Measurements from ENCODE around the gene SLC25A6. TPM values are rescaled to one million over a fixed set of nuclear protein-coding genes. Genes with fewer than 3 reads are reported as not detected.
A peak's percentile ranks its signal among the peaks of the same experiment; 100 is the strongest.
"Not testable (repeated sequence)": the region's sequence is repeated elsewhere in the genome, so short reads cannot be mapped to it uniquely, and the experiment has no call there.

The SLC25A6 gene
- total and polyA plus RNA-seq, 2 donors from 2014 or later: 357 to 654 TPM

GRCh38 chrX:1430451-1430850 is 38.5 kb upstream of the SLC25A6 start:
- Histone ChIP-seq H3K9me3 (ENCODE audit: control insufficient read depth in 2 of 3, insufficient read depth in 1 of 3, low read length in 3 of 3) (no peaks in the 10 kb centered on the region), H3K27me3 (ENCODE audit: control insufficient read depth, insufficient read depth, low read length) (no peaks in the 10 kb centered on the region), H3K36me3 (ENCODE audit: control insufficient read depth in 2 of 3, insufficient read depth in 3 of 3, low read length in 3 of 3) (peaks cover 0 to 16% (median 4%) of the 10 kb centered on the region in 3 donors), H3K4me1 (ENCODE audit: control insufficient read depth in 2 of 3, insufficient read depth in 2 of 3, low read depth in 1 of 3, low read length in 3 of 3) (no peaks in the 10 kb centered on the region), H3K4me3 (ENCODE audit: low read length in 3 of 3) (no peak overlapping the region), H3K9ac (ENCODE audit: low read length in 3 of 3) (no peak overlapping the region), H3K27ac (ENCODE audit: low read depth in 2 of 2, low read length in 2 of 2) (no peak overlapping the region)
- intact Hi-C loops (cut with DNase I): no loop called here
- FAIRE-seq (no peak), DNase-seq (peak in 1 of 5 donors; percentile 10)
- no peak for TF ChIP-seq CTCF (IDR thresholded peaks at IDR 0.05; ENCODE audit: borderline replicate concordance, extremely low read depth, insufficient read depth)

- H3K4me3 ChIP-seq (ENCODE audit: low read length in 3 of 3): no peak overlapping the region
- FAIRE-seq: no peak
- no peaks in the 10 kb centered on the region for H3K4me1 ChIP-seq (ENCODE audit: control insufficient read depth in 2 of 3, insufficient read depth in 2 of 3, low read depth in 1 of 3, low read length in 3 of 3)
- DNase-seq: peak in 1 of 5 donors; percentile 80
- no peak overlapping the region for H3K27ac ChIP-seq (ENCODE audit: low read depth in 2 of 2, low read length in 2 of 2)
- no peak for TF ChIP-seq CTCF (IDR thresholded peaks at IDR 0.05; ENCODE audit: borderline replicate concordance, extremely low read depth, insufficient read depth)
- H3K27me3 ChIP-seq (ENCODE audit: control insufficient read depth, insufficient read depth, low read length): no peaks in the 10 kb centered on the region
- H3K9ac ChIP-seq (ENCODE audit: low read length in 3 of 3): no peak overlapping the region
- H3K9me3 ChIP-seq (ENCODE audit: control insufficient read depth in 2 of 3, insufficient read depth in 1 of 3, low read length in 3 of 3): peaks cover 0 to 2% (median 0%) of the 10 kb centered on the region in 3 donors
- intact Hi-C loops (cut with DNase I): no loop called here
- H3K36me3 ChIP-seq (ENCODE audit: control insufficient read depth in 2 of 3, insufficient read depth in 3 of 3, low read length in 3 of 3): peaks cover 2 to 13% (median 5%) of the 10 kb centered on the region in 3 donors
Measured at GRCh38 chrX:1427756-1428155, 35.8 kb upstream of the SLC25A6 start.

GRCh38 chrX:1426321-1426720 is 34.4 kb upstream of the SLC25A6 start:
- DNase-seq: peak in 1 of 5 donors; percentile 52
- H3K36me3 ChIP-seq (ENCODE audit: control insufficient read depth in 2 of 3, insufficient read depth in 3 of 3, low read length in 3 of 3): peaks cover 5 to 13% (median 9%) of the 10 kb centered on the region in 3 donors

GRCh38 chrX:1425381-1425780 is 33.5 kb upstream of the SLC25A6 start:
- Histone ChIP-seq H3K9ac (ENCODE audit: low read length in 3 of 3) (no peak overlapping the region), H3K36me3 (ENCODE audit: control insufficient read depth in 2 of 3, insufficient read depth in 3 of 3, low read length in 3 of 3) (peaks cover 5 to 13% (median 10%) of the 10 kb centered on the region in 3 donors), H3K9me3 (ENCODE audit: control insufficient read depth in 2 of 3, insufficient read depth in 1 of 3, low read length in 3 of 3) (peaks cover 0 to 5% (median 4%) of the 10 kb centered on the region in 3 donors), H3K4me3 (ENCODE audit: low read length in 3 of 3) (no peak overlapping the region), H3K27me3 (ENCODE audit: control insufficient read depth, insufficient read depth, low read length) (no peaks in the 10 kb centered on the region), H3K4me1 (ENCODE audit: control insufficient read depth in 2 of 3, insufficient read depth in 2 of 3, low read depth in 1 of 3, low read length in 3 of 3) (no peaks in the 10 kb centered on the region), H3K27ac (ENCODE audit: low read depth in 2 of 2, low read length in 2 of 2) (no peak overlapping the region)
- peak in 1 of 5 donors; percentile 18 for DNase-seq
- TF ChIP-seq CTCF (IDR thresholded peaks at IDR 0.05; ENCODE audit: borderline replicate concordance, extremely low read depth, insufficient read depth): no peak
- FAIRE-seq: no peak
- intact Hi-C loops (cut with DNase I): no loop called here

More at GRCh38 chrX:1426321-1426720, 34.4 kb upstream of the SLC25A6 start:
- intact Hi-C loops (cut with DNase I); H3K27ac ChIP-seq (ENCODE audit: low read depth in 2 of 2, low read length in 2 of 2); H3K4me3 ChIP-seq (ENCODE audit: low read length in 3 of 3); H3K9me3 ChIP-seq (ENCODE audit: control insufficient read depth in 2 of 3, insufficient read depth in 1 of 3, low read length in 3 of 3); H3K9ac ChIP-seq (ENCODE audit: low read length in 3 of 3); FAIRE-seq; H3K4me1 ChIP-seq (ENCODE audit: control insufficient read depth in 2 of 3, insufficient read depth in 2 of 3, low read depth in 1 of 3, low read length in 3 of 3); H3K27me3 ChIP-seq (ENCODE audit: control insufficient read depth, insufficient read depth, low read length): not testable (repeated sequence)

All from kidney (tissue), 14 donors.